ENCODE measurements around the gene PKP2. TPM values are rescaled to one million over a fixed set of nuclear protein-coding genes. Genes with fewer than 3 reads are reported as not detected.

The PKP2 gene
- total and polyA plus RNA-seq, 2 of the 8 experiments (the other 6 are each of a cell fraction or from before 2014, with no cell fraction given) = 9.6 to 44.8 TPM

DNA sequence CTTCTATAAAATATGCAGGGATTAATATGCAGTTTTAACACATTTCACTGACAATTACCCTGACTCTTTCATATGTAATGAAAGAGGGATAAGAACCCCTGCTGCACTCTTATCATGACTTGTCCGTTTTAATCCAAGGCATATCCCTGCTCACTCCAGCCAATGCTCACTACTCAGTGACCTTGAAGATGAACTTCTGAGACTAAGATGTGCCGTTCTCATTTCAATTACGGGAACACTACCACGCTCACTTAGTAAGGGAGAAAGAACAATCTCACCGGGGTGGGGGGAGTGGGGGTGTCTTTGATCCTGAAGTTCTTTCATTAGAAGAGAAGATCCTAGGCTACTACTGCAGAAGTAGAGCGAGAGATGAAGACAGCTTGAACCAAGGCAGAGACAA lies 50.5 kb downstream of the PKP2 start:
- no peaks in the 10 kb centered on the region for H3K79me2 ChIP-seq (ENCODE audit: control insufficient read depth in 1 of 2, insufficient read depth in 2 of 2, low read length in 2 of 2)
- H2BK5ac ChIP-seq (ENCODE audit: low read depth, low read length) = no peak overlapping the region
- peaks cover 0 to 9% (median 7%) of the 10 kb centered on the region in 4 experiments; a peak in 6 of 7 replicates for H3K4me1 ChIP-seq (replicated peaks in 1 of 4; ENCODE audit: control insufficient read depth in 3 of 4, insufficient read depth in 4 of 4, low read length in 3 of 4)
- no peak overlapping the region for H3K9ac ChIP-seq (replicated peaks in 1 of 4; ENCODE audit: extremely low read depth in 1 of 4, low read depth in 3 of 4, low read length in 3 of 4)
- no peak overlapping the region for H2AFZ ChIP-seq (ENCODE audit: low read length)
- H2BK20ac ChIP-seq (ENCODE audit: low read length) = no peak overlapping the region
- H3K9me3 ChIP-seq (ENCODE audit: insufficient read depth in 2 of 2, low read depth in 1 of 2, low read length in 1 of 2) = no peaks in the 10 kb centered on the region
- no peak overlapping the region for H2BK120ac ChIP-seq (replicated peaks; ENCODE audit: low read depth, low read length)
- H3K27me3 ChIP-seq (replicated peaks in 1 of 4; ENCODE audit: control insufficient read depth in 3 of 4, extremely low read depth in 1 of 4, insufficient read depth in 3 of 4, low read length in 3 of 4) = no peaks in the 10 kb centered on the region
- ChIA-PET CTCF (ENCODE audit: partially characterized antibody) (interaction anchor here (1.3 to 1.6 kb wide), 2 partner anchors 74 to 91 kb away, joined by 3 to 4 read pairs; no protein-coding TSS in a partner anchor), POLR2A (ENCODE audit: partially characterized antibody) (interaction anchor here (1.7 kb wide), 1 partner anchor 91 kb away, joined by 5 read pairs; the partner anchor contains the start of gene YARS2)
- H3K4me2 ChIP-seq (ENCODE audit: insufficient read depth in 1 of 2, low read depth in 2 of 2, low read length in 2 of 2) = no peak overlapping the region
- no peak overlapping the region for H2BK15ac ChIP-seq (ENCODE audit: low read length)
- no peak overlapping the region for H3K18ac ChIP-seq (ENCODE audit: extremely low read depth, low read length)
- WGBS, 2 experiments (ENCODE audit: extremely low coverage in 1 of 2, insufficient coverage in 1 of 2, insufficient read length in 1 of 2, insufficient replicate concordance in 2 of 2, low coverage in 1 of 2, low lambda C conversion rate in 2 of 2, missing lambda C conversion rate in 1 of 2) = 79% methylated on average over 6 of the region's 6 CpGs; no CpG with 5 or more reads in 1 of the 2 experiments
- H2BK12ac ChIP-seq (ENCODE audit: low read depth, low read length) = no peak overlapping the region
- no peak overlapping the region for H3K56ac ChIP-seq (replicated peaks; ENCODE audit: insufficient read length, low read depth, low read length)
- DNase-seq (ENCODE audit: low read depth in 1 of 2, low spot score in 2 of 2) = no peak
- no peak overlapping the region for H3K4ac ChIP-seq (replicated peaks; ENCODE audit: insufficient read length, low read depth, low read length)
- FAIRE-seq = no peak
- no peaks in the 10 kb centered on the region for H3K79me1 ChIP-seq (ENCODE audit: low read depth, low read length)
- H3K36me3 ChIP-seq (ENCODE audit: control insufficient read depth in 2 of 4, insufficient read depth in 4 of 4, low read length in 3 of 4) = no peaks in the 10 kb centered on the region; a peak in 2 of 8 replicates
- H3K14ac ChIP-seq (ENCODE audit: insufficient read length) = no peak overlapping the region
- no peak overlapping the region for H2AK5ac ChIP-seq (ENCODE audit: low read depth, low read length)
- no peak overlapping the region for H4K8ac ChIP-seq (ENCODE audit: extremely low read depth, insufficient read depth, low read length)
- no peak overlapping the region for H3K27ac ChIP-seq (ENCODE audit: low read depth, low read length)
- no peak overlapping the region for H4K91ac ChIP-seq (replicated peaks; ENCODE audit: insufficient read length, low read length)
- no peak overlapping the region for H3K23ac ChIP-seq (ENCODE audit: insufficient read length)
- H4K20me1 ChIP-seq (replicated peaks in 1 of 2; ENCODE audit: control insufficient read depth in 1 of 2, insufficient read depth in 2 of 2, low read length in 2 of 2) = no peaks in the 10 kb centered on the region
- H3K4me3 ChIP-seq (ENCODE audit: extremely low read depth in 1 of 4, insufficient read depth in 2 of 4, low read depth in 3 of 4, low read length in 4 of 4) = no peak overlapping the region
- no peak for TF ChIP-seq HDAC2 (IDR thresholded peaks at IDR 0.05; ENCODE audit: borderline replicate concordance in 1 of 2, low read depth in 2 of 2, low read length in 2 of 2)
- TF ChIP-seq YY1 (IDR thresholded peaks at IDR 0.05; ENCODE audit: low read depth, low read length) = no peak
- H4K5ac ChIP-seq (ENCODE audit: insufficient read length, low read depth, low read length) = no peak overlapping the region
- no peaks in the 10 kb centered on the region for H3K23me2 ChIP-seq (ENCODE audit: low read depth, low read length)
